ENCODE data around the gene ALDH1L1. TPM values are rescaled to one million over a fixed set of nuclear protein-coding genes. Genes with fewer than 3 reads are reported as not detected.

ALDH1L1 gene
- total and polyA plus RNA-seq, 2 experiments from 2014 or later = 1.0 to 1.3 TPM

DNA sequence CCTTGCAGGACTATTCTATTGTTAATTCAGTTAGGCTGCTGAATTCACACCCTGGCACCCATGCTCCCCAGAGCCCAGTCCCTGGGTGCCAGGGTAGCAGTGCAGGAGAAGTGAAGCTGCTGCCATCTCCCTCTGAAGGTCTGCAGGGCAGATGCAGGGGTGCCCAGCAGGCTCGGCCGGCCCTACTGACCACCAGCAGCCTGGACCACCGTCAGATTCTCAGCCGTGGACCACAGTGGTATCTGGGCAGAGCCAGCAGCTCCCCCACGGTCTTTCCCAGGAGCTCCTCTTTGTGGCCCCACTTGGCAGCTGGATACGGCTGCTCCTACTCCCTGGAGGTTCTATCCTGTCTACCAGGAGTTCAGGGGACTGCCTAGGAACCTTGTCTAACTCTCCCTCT is 46.8 kb downstream of the ALDH1L1 start (continued):
- TF ChIP-seq, protein P1, sequence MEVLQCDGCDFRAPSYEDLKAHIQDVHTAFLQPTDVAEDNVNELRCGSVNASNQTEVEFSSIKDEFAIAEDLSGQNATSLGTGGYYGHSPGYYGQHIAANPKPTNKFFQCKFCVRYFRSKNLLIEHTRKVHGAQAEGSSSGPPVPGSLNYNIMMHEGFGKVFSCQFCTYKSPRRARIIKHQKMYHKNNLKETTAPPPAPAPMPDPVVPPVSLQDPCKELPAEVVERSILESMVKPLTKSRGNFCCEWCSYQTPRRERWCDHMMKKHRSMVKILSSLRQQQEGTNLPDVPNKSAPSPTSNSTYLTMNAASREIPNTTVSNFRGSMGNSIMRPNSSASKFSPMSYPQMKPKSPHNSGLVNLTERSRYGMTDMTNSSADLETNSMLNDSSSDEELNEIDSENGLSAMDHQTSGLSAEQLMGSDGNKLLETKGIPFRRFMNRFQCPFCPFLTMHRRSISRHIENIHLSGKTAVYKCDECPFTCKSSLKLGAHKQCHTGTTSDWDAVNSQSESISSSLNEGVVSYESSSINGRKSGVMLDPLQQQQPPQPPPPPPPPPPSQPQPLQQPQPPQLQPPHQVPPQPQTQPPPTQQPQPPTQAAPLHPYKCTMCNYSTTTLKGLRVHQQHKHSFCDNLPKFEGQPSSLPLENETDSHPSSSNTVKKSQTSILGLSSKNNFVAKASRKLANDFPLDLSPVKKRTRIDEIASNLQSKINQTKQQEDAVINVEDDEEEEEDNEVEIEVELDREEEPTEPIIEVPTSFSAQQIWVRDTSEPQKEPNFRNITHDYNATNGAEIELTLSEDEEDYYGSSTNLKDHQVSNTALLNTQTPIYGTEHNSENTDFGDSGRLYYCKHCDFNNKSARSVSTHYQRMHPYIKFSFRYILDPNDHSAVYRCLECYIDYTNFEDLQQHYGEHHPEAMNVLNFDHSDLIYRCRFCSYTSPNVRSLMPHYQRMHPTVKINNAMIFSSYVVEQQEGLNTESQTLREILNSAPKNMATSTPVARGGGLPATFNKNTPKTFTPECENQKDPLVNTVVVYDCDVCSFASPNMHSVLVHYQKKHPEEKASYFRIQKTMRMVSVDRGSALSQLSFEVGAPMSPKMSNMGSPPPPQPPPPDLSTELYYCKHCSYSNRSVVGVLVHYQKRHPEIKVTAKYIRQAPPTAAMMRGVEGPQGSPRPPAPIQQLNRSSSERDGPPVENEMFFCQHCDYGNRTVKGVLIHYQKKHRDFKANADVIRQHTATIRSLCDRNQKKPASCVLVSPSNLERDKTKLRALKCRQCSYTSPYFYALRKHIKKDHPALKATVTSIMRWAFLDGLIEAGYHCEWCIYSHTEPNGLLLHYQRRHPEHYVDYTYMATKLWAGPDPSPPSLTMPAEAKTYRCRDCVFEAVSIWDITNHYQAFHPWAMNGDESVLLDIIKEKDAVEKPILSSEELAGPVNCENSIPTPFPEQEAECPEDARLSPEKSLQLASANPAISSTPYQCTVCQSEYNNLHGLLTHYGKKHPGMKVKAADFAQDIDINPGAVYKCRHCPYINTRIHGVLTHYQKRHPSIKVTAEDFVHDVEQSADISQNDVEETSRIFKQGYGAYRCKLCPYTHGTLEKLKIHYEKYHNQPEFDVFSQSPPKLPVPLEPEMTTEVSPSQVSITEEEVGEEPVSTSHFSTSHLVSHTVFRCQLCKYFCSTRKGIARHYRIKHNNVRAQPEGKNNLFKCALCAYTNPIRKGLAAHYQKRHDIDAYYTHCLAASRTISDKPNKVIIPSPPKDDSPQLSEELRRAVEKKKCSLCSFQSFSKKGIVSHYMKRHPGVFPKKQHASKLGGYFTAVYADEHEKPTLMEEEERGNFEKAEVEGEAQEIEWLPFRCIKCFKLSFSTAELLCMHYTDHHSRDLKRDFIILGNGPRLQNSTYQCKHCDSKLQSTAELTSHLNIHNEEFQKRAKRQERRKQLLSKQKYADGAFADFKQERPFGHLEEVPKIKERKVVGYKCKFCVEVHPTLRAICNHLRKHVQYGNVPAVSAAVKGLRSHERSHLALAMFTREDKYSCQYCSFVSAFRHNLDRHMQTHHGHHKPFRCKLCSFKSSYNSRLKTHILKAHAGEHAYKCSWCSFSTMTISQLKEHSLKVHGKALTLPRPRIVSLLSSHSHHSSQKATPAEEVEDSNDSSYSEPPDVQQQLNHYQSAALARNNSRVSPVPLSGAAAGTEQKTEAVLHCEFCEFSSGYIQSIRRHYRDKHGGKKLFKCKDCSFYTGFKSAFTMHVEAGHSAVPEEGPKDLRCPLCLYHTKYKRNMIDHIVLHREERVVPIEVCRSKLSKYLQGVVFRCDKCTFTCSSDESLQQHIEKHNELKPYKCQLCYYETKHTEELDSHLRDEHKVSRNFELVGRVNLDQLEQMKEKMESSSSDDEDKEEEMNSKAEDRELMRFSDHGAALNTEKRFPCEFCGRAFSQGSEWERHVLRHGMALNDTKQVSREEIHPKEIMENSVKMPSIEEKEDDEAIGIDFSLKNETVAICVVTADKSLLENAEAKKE (CRISPR knock-in tag; IDR thresholded peaks at IDR 0.05) = no peak
- TF ChIP-seq POLR2AphosphoS5 (IDR thresholded peaks at IDR 0.05; ENCODE audit: low read depth) (no peak), ZNF331 (CRISPR knock-in tag; IDR thresholded peaks at IDR 0.05; ENCODE audit: low read depth) (no peak), EZH2 (IDR thresholded peaks at IDR 0.05; ENCODE audit: low read depth, unreplicated experiment) (no peak), ZNF114 (CRISPR knock-in tag; IDR thresholded peaks at IDR 0.05) (no peak), CREB1 (CRISPR knock-in tag; IDR thresholded peaks at IDR 0.05; ENCODE audit: low read depth) (no peak), EZH2phosphoT487 (IDR thresholded peaks at IDR 0.05; ENCODE audit: unreplicated experiment) (no peak), NANOG (IDR thresholded peaks at IDR 0.05; ENCODE audit: borderline replicate concordance) (no peak)
- TF ChIP-seq, protein P2, sequence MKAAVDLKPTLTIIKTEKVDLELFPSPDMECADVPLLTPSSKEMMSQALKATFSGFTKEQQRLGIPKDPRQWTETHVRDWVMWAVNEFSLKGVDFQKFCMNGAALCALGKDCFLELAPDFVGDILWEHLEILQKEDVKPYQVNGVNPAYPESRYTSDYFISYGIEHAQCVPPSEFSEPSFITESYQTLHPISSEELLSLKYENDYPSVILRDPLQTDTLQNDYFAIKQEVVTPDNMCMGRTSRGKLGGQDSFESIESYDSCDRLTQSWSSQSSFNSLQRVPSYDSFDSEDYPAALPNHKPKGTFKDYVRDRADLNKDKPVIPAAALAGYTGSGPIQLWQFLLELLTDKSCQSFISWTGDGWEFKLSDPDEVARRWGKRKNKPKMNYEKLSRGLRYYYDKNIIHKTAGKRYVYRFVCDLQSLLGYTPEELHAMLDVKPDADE (IDR thresholded peaks at IDR 0.05) = no peak
- TF ChIP-seq, protein P3, sequence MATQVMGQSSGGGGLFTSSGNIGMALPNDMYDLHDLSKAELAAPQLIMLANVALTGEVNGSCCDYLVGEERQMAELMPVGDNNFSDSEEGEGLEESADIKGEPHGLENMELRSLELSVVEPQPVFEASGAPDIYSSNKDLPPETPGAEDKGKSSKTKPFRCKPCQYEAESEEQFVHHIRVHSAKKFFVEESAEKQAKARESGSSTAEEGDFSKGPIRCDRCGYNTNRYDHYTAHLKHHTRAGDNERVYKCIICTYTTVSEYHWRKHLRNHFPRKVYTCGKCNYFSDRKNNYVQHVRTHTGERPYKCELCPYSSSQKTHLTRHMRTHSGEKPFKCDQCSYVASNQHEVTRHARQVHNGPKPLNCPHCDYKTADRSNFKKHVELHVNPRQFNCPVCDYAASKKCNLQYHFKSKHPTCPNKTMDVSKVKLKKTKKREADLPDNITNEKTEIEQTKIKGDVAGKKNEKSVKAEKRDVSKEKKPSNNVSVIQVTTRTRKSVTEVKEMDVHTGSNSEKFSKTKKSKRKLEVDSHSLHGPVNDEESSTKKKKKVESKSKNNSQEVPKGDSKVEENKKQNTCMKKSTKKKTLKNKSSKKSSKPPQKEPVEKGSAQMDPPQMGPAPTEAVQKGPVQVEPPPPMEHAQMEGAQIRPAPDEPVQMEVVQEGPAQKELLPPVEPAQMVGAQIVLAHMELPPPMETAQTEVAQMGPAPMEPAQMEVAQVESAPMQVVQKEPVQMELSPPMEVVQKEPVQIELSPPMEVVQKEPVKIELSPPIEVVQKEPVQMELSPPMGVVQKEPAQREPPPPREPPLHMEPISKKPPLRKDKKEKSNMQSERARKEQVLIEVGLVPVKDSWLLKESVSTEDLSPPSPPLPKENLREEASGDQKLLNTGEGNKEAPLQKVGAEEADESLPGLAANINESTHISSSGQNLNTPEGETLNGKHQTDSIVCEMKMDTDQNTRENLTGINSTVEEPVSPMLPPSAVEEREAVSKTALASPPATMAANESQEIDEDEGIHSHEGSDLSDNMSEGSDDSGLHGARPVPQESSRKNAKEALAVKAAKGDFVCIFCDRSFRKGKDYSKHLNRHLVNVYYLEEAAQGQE (IDR thresholded peaks at IDR 0.05; ENCODE audit: unreplicated experiment) = no peak
